Measurements from ENCODE around the gene TAC3.

DNA sequence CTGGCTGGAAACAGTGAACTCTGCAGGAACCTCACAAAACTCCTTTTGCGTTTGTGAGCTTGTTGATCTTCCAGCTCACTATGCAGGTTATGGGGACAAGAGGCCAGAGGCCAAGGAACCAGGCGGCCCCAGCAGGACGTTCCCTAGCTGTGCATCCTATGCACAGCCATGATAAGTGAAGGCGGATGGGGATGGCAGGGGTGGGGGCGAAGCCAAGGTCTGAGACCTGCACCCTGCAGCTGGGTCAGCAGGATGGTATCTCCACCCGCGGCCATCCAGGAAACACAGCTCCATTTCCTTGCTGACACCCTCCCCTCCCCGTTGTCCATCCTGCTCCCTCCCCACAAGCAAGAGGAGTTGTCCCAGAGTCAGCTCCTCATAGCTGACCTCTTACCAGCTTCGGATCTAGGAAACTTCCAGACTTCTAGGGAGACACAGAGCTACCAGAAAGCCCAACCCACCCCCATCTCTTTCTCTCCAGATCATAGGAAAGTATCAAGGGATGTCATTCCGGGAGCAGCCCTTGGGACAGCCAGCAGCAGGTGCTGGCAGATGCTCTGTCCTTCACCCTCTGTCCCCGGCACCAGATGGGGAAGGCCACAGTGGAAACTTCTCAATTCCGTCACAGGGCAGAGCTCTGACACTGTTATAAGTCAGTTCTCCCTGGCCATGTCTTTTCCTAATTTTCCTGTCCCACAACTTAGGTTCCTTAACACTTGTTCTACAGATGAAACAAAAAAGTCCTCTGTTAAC is 19.4 kb downstream of the TAC3 start:
- TF ChIP-seq, protein P1, sequence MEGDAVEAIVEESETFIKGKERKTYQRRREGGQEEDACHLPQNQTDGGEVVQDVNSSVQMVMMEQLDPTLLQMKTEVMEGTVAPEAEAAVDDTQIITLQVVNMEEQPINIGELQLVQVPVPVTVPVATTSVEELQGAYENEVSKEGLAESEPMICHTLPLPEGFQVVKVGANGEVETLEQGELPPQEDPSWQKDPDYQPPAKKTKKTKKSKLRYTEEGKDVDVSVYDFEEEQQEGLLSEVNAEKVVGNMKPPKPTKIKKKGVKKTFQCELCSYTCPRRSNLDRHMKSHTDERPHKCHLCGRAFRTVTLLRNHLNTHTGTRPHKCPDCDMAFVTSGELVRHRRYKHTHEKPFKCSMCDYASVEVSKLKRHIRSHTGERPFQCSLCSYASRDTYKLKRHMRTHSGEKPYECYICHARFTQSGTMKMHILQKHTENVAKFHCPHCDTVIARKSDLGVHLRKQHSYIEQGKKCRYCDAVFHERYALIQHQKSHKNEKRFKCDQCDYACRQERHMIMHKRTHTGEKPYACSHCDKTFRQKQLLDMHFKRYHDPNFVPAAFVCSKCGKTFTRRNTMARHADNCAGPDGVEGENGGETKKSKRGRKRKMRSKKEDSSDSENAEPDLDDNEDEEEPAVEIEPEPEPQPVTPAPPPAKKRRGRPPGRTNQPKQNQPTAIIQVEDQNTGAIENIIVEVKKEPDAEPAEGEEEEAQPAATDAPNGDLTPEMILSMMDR (IDR thresholded peaks at IDR 0.05): no peak
- TF ChIP-seq POLR2A (IDR thresholded peaks at IDR 0.05): no peak
- peak; percentile 41 for TF ChIP-seq POLR2AphosphoS5 (IDR thresholded peaks at IDR 0.05)

All from prostate gland (tissue), 2 donors.